PC-9 (cell line): ENCODE results near the gene FAM20C.
"Not testable (repeated sequence)": the region's sequence is repeated elsewhere in the genome, so short reads cannot be mapped to it uniquely, and the experiment has no call there.

Experiments
- EZH2 ChIP-seq: fragments of 200-600 bp; sonication (generic); IDR thresholded peaks from 2 replicates; pipeline ENCODE4 v1.8.0; 2017; ENCODE audit warnings: antibody characterized with exemption, low read depth
- TF ChIP-seq, protein P1 (sequence below): fragments of 200-600 bp; sonication (generic); conservative IDR thresholded peaks from 2 replicates; pipeline ENCODE4 v1.6.1; 2017; ENCODE audit warnings: mixed run types, antibody characterized with exemption, mild to moderate bottlenecking, moderate library complexity

DNA sequence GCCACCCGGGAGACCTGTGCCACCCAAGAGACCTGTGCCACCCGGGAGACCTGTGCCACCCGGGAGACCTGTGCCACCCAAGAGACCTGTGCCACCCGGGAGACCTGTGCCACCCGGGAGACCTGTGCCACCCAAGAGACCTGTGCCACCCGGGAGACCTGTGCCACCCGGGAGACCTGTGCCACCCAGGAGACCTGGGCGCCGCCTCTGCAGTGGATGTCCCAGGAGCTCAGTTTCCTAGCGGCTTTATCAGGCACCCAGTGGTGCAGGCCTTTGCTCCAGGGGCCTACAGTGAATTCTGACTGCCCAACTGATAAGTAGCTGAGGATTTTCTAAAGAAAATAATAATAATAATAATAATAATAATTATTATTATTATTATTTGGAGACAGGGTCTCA is 51.2 kb downstream of the FAM20C start:
- TF ChIP-seq, protein P1, sequence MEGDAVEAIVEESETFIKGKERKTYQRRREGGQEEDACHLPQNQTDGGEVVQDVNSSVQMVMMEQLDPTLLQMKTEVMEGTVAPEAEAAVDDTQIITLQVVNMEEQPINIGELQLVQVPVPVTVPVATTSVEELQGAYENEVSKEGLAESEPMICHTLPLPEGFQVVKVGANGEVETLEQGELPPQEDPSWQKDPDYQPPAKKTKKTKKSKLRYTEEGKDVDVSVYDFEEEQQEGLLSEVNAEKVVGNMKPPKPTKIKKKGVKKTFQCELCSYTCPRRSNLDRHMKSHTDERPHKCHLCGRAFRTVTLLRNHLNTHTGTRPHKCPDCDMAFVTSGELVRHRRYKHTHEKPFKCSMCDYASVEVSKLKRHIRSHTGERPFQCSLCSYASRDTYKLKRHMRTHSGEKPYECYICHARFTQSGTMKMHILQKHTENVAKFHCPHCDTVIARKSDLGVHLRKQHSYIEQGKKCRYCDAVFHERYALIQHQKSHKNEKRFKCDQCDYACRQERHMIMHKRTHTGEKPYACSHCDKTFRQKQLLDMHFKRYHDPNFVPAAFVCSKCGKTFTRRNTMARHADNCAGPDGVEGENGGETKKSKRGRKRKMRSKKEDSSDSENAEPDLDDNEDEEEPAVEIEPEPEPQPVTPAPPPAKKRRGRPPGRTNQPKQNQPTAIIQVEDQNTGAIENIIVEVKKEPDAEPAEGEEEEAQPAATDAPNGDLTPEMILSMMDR: not testable (repeated sequence)
- not testable (repeated sequence) for TF ChIP-seq EZH2
